NCI-H2107 (cell line): Measurements from ENCODE around the gene RNU5D-1.

Source experiments
- DNase-seq: peaks from one replicate; lab custom pipeline; 2025; lab: John Stamatoyannopoulos, UW

RNU5D-1 gene

GRCh38 chr1:44733365-44733764 lies 2.4 kb upstream of the RNU5D-1 start:
- no peak for DNase-seq

- DNase-seq = no peak
Observed at GRCh38 chr1:44724955-44725698, 5.8 kb downstream of the RNU5D-1 start.

- DNase-seq = no peak
Observed at GRCh38 chr1:44724296-44724954, 6.5 kb downstream of the RNU5D-1 start.

DNA sequence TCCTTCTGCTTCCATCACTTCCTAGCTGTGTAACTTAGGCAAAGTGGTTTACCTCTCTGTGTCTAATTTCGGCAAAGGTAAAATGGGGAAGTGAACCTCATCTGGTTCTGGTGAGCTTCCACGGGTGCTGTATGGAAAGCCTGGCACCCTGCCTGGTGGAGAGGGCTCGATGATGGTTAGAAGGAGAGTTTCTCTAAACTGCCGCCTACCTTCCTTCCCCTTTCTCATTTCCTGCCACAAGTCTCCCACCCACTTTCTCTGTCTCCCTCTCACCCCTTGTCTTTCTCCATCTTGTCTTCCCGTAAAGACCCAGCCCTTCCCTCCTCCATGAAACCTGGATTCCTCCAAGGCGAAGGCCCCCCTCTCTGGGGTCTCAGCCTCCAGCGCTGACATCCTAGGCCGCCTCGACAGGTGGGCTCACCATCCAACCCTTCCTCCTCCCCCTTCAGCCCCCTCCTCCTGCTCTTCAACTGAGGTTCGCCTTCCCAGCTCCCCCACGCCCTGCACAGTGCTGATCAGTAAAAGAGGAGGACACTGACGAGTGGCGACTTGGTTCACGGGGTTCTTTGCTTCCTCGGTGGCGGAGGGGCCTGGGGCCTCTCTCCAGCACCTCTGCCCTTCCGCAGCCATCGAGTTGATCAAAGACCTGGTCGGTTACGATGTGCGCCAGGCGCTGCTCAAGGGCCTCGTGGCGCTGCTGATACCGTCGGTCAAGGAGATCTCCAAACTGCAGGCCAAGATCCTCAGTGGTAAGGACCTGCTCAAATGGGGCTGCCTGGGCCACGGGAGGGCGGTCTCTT lies 7.3 kb downstream of the RNU5D-1 start:
- DNase-seq = no peak

GRCh38 chr1:44723064-44723463 lies 7.9 kb downstream of the RNU5D-1 start:
- DNase-seq = no peak

DNA sequence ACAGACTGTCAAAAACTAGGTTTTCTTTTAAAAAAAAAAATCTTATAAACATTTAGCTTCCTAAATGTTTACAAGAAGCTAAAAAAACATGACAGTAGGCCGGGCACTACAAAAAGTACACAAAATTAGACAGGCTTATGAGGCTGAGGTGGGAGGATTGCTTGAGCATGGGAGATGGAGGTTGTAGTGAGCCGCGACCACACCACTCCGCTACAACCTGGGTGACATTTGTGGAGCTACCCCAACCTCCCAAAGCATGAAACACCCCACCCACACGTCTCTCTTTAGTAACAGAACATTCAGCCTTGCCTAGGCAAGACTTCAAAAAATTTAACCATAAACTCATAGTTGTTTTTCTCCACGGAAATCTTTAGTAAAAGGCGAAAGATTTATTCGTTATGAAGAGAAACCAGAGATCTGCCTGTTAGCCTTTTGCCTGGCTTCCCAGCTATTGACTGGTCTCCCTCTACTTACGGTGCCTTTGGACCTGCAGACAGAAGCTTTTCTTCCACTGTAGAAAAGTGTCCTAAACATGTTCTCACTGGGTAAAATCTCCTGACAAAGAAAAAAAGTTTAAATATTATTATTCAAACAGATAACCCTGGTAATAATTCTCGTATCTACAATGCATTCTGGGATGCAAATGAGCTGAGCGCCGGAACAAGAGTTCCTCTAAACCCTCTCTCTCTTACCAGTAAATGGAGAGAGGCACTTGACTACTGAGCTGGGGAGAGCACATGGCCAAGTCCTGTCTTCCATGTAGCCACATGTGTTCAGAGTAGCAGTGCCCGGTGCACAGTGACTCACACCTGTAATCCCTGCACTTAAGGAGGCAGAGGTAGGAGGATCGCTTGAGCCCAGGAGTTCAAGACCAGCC lies 9.2 kb downstream of the RNU5D-1 start:
- DNase-seq = peak; percentile 79

GRCh38 chr1:44720281-44720680 lies 10.7 kb downstream of the RNU5D-1 start:
- DNase-seq = no peak

- no peak for DNase-seq
Observed at GRCh38 chr1:44719318-44719717, 11.7 kb downstream of the RNU5D-1 start.

GRCh38 chr1:44718091-44718490 lies 12.9 kb downstream of the RNU5D-1 start:
- DNase-seq = no peak

- no peak for DNase-seq
Observed at GRCh38 chr1:44717653-44718052, 13.3 kb downstream of the RNU5D-1 start.

DNA sequence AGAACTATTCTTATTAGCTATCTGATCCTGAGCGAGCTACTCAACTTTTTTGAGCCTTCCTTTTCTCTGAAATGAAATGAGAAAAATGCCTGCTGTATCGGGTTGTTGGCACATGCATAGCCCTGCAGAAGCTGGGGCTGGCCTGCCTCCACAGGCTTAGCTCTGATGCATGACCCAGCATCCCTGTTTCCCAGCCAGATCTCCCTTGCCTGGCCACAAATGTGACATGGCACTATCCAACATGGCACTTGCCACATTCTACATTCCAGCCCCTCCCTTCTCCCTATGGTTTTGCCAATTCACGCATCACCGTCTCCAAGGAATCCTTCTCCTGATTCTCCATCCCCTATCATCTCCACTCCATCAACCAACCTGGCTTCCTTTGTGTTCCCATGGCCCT lies 13.8 kb downstream of the RNU5D-1 start:
- DNase-seq = no peak

GRCh38 chr1:44714944-44715571 lies 15.9 kb downstream of the RNU5D-1 start:
- DNase-seq = peak; percentile 74

DNA sequence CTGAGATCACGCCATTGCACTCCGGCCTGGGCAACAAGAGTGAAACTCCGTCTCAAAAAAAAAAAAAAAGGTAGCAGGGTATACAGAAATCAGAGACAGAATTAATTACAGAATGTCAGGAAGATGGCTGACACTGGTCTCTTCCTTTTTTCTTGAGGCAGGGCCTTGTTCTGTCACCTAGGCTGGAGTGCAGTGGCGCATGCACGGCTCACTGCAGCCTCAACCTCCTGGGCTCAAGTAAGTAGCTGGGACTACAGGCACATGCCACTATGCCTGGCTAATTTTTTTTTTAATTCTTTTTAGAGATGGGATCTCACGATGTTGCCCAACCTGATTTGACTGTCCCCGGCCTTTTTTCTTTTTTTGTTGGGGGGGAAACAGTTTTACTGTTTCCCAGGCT lies 16.4 kb downstream of the RNU5D-1 start:
- DNase-seq = no peak

DNA sequence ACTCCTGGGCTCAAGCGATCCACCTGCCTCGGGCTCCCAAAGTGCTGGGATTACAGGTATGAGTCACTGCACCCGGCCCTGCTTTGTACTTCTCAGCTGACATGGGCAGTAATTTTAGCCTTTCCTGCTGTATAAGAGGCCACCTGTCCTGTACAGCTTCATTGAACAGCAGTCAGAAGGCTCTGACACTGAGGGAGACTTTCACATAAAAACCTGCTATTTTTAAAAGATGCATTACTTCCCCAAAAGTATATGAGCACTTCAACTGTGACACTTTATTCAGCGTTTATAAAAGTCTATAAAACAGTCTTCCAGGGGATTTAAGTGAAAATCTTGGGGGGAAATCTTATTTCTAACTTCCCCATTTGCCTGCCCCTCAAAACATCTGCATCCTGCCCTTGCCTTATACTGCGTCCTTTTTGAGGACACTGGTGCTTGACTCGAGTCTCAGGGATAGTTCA lies 17.6 kb downstream of the RNU5D-1 start:
- peak; percentile 44 for DNase-seq

DNA sequence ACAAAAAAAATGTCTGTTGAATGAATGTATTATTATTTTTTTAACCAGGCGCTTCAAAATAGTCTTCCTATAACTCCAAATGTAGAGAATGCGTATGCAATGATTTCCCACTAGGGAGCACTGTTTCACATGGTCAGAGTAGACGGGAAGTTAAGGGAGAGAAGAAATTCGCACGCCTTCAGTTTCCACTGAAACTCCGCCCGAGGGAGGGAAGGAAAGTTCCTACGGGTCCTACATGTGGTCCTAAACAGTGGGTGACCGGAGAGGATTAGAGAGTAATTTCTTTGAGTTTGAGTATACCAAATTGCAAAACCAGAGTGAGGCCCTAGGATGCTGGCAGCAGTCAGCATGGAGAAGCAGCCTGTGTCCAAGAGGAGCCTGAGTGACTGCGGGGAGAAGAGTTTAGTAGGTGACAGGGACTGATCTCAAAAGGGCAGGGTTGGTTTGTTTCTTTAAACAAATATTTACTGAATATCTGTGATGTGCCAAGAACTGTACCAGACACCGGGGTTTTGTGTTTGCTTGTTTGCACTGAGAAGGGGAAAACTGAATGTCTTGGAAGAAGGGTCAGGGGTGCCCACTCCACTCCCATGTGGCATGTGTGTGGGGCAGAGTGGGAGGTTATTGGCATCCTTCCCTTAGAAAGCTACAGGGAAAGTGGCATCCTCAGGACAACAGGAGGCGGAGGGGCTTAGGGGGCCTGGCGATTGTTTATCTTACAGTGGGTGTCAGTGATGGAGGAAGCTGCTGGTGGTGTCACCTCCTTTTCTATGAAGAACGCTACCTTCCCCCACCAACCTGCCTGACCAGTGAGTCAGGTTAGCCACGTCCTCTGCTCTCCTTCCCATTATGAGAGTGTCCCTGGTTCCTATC lies 22.8 kb downstream of the RNU5D-1 start:
- no peak for DNase-seq

DNA sequence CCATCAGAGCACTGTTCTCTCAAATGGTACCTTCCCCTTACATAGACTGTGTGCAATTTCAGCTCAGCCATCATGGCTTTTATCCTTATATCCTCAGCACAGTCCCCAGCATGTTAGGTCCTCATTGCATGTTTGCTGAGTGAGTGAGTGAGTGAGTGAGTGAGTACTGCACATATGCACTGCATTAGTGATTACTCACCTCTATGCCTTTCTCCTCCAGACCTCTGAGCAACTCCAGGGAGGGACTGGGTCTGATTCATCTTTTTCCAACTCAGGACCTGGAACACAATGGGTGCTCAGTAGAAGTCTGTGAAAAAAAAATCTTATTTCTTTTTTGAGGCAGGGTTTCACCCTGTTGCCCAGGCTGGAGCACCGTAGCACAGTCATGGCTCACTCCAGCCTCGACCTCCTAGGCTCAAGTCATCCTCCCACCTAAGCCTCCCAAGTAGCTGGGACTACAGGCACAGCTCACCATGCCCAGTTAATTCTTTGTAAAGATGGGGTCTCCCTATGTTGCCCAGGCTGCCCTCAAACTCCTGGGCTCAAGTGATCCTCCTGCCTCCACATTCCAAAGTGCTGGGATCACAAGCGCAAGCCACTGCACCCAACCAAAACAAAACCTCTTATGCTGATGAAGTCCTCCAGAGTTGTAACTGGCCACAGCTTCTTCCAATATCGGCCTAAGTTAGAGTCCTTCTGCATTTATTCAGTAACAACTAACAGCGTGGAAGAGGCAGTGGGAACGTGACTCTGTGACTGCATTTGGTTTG lies 23.7 kb downstream of the RNU5D-1 start:
- no peak for DNase-seq

DNA sequence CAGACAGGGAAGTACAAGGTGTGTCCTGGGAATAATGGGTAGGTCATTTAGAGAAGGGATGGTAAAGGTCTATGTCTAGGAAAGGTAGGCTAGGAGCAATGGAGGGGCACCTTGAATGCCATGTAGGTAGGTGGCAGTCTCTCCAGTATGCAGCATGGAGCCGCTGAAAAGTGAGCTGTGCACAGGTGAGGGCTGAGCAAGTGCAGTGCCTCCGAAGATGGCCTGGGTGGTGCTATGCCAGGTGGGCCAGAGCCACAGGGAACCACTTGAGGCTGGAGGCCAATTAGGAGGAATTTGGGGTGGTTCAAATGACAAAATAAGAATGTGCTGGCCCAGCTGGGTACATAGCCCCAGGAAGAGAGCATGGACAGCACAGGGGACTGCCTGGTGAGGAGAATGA lies 25.0 kb downstream of the RNU5D-1 start:
- no peak for DNase-seq

DNA sequence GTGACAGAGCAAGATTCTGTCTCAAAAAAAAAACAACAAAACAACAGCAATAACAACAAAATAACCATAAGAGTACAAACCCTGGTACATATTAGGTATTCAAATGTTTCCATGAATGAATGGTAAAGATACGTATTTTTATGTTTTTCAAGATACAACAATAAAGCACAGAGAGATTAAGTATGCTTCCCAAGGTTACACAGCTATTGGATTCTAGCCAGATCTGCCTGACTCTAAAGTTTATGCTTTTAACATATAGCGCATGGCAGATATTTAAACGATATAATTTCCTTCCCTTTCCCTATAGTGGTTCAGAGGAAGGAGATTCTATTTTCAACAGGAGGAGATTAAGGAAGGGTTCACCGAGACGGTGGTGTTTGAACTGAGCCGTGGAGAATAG lies 25.5 kb downstream of the RNU5D-1 start:
- DNase-seq = no peak

DNA sequence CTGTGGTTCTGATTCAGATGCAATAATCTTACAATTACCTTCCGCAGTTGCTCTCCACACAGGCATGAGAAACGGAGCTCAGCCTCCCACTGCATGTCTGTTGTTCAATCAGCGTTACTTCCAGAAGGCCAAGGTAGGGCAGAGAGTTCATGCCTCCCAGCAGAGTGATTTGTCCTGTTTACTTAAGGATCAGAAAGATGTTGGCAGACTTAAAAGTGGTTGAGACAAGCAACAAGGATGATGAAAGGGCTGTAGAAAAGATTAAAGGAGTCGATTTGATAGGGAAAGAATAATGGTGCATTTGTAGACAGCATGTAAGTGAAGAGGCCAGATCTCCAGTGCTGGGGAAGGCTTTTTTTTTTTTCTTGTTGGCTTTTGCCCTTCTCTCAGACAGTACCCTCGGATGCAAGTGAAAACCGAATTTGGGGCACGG lies 29.8 kb downstream of the RNU5D-1 start:
- DNase-seq = no peak

- no peak for DNase-seq
Observed at GRCh38 chr1:44700573-44700972, 30.4 kb downstream of the RNU5D-1 start.
